IMR-90 (cell line): ENCODE results near the gene LRP1-AS. TPM values are rescaled to one million over a fixed set of nuclear protein-coding genes. Genes with fewer than 3 reads are reported as not detected.
A peak's percentile ranks its signal among the peaks of the same experiment; 100 is the strongest.

Source experiments
- ATAC-seq: fragments of 200-7000 bp; cut with Tn5 transposase; 2 replicates; pipeline ENCODE4 v1.9.1; 2020; ENCODE audit warnings: low read depth, mild to moderate bottlenecking, moderate library complexity
- BruUV-seq: library from RNA; stranded (reverse); fragments of 400-500 nt; replicated peaks from 2 replicates; lab custom pipeline; 2021; lab: Mats Ljungman, UMichigan
- CTCF ChIA-PET: fragments of 300-600 bp; formaldehyde crosslinking; extraction: SDS; loops from one replicate; lab custom pipeline; 2021; ENCODE audit warnings: antibody characterized with exemption; lab: Yijun Ruan, JAX
- POLR2A ChIA-PET: fragments of 300-600 bp; sonication (Branson Sonifier 250); formaldehyde crosslinking; loops from one replicate; lab custom pipeline; 2022; ENCODE audit warnings: antibody characterized with exemption; ENCODE audit not compliant: unreplicated experiment; lab: Charles Lee
- DNase-seq: peaks from one replicate; pipeline ENCODE4 v3.0.0; 2013
- H2AFZ ChIP-seq: replicated peaks from 2 replicates; pipeline ENCODE3; 2013; ENCODE audit warnings: low read length, mild to moderate bottlenecking; ENCODE audit not compliant: poor library complexity
- H2AK5ac ChIP-seq: 2 replicates; pipeline ENCODE4 v1.6.1; 2013; ENCODE audit warnings: low read depth, low read length, inconsistent platforms
- H2AK9ac ChIP-seq: replicated peaks from 2 replicates; pipeline ENCODE3; 2013; ENCODE audit warnings: mild to moderate bottlenecking, low read depth, low read length, moderate library complexity; ENCODE audit not compliant: poor library complexity
- H2BK120ac ChIP-seq: 2 replicates; pipeline ENCODE4 v1.6.1; 2013; ENCODE audit warnings: low read depth, low read length, inconsistent platforms
- H2BK15ac ChIP-seq: 3 replicates; pipeline ENCODE4 v1.6.1; 2013; ENCODE audit warnings: low read depth, low read length, inconsistent platforms
- H2BK20ac ChIP-seq: 2 replicates; pipeline ENCODE4 v1.6.1; 2013; ENCODE audit warnings: low read depth, mild to moderate bottlenecking, inconsistent platforms, low read length, moderate library complexity
- H2BK5ac ChIP-seq: 2 replicates; pipeline ENCODE4 v1.6.1; 2013; ENCODE audit warnings: mild to moderate bottlenecking, low read depth, low read length, inconsistent platforms; ENCODE audit not compliant: poor library complexity, severe bottlenecking
- H3K14ac ChIP-seq: replicated peaks from 2 replicates; pipeline ENCODE4 v1.6.1; 2013; ENCODE audit warnings: low read depth, low read length, inconsistent platforms
- H3K18ac ChIP-seq: 2 replicates; pipeline ENCODE4 v1.6.1; 2013; ENCODE audit warnings: low read depth, low read length, control low read depth
- H3K23ac ChIP-seq: 2 replicates; pipeline ENCODE4 v1.6.1; 2013; ENCODE audit warnings: low read depth, low read length, inconsistent platforms
- H3K27ac ChIP-seq: 2 replicates; pipeline ENCODE4 v1.5.1; 2013; ENCODE audit warnings: mild to moderate bottlenecking, control low read depth, low read length; ENCODE audit not compliant: insufficient read depth
- H3K27me3 ChIP-seq: 2 replicates; pipeline ENCODE4 v1.6.1; 2013; ENCODE audit warnings: low read length; ENCODE audit not compliant: control insufficient read depth, insufficient read depth
- H3K36me3 ChIP-seq: 2 replicates; pipeline ENCODE4 v1.6.1; 2013; ENCODE audit warnings: low read length, mixed read lengths; ENCODE audit not compliant: control insufficient read depth, insufficient read depth
- H3K4ac ChIP-seq: 2 replicates; pipeline ENCODE4 v1.6.1; 2013; ENCODE audit warnings: low read depth, low read length, inconsistent platforms
- H3K4me1 ChIP-seq: 2 replicates; pipeline ENCODE4 v1.6.1; 2013; ENCODE audit warnings: low read length, mixed read lengths; ENCODE audit not compliant: control insufficient read depth, insufficient read depth
- H3K4me2 ChIP-seq: 2 replicates; pipeline ENCODE4 v1.6.1; 2013; ENCODE audit warnings: low read depth, mild to moderate bottlenecking, control low read depth, low read length, moderate library complexity
- H3K4me3 ChIP-seq: 2 replicates; pipeline ENCODE4 v1.5.1; 2013; ENCODE audit warnings: low read depth, mild to moderate bottlenecking, control low read depth, low read length, moderate library complexity; ENCODE audit not compliant: insufficient read depth
- H3K56ac ChIP-seq: 2 replicates; pipeline ENCODE4 v1.6.1; 2013; ENCODE audit warnings: low read length, inconsistent platforms; ENCODE audit not compliant: insufficient read depth; ENCODE audit errors: extremely low read depth
- H3K79me1 ChIP-seq, 2 experiments: 2 replicates each; pipeline ENCODE4 v1.6.1; 2013; ENCODE audit warnings: low read length in 2 of 2, inconsistent platforms in 1 of 2, low read depth in 1 of 2
- H3K9ac ChIP-seq: 2 replicates; pipeline ENCODE4 v1.6.1; 2013; ENCODE audit warnings: low read depth, low read length, control low read depth
- H3K9me1 ChIP-seq: 2 replicates; pipeline ENCODE4 v1.6.1; 2013; ENCODE audit warnings: low read length, inconsistent platforms; ENCODE audit not compliant: insufficient read depth
- H3K9me3 ChIP-seq: 2 replicates; pipeline ENCODE4 v1.6.1; 2013; ENCODE audit warnings: low read length; ENCODE audit not compliant: control insufficient read depth, insufficient read depth
- H4K20me1 ChIP-seq: 2 replicates; pipeline ENCODE4 v1.6.1; 2013; ENCODE audit warnings: low read length, inconsistent platforms; ENCODE audit not compliant: insufficient read depth
- H4K5ac ChIP-seq: 2 replicates; pipeline ENCODE4 v1.6.1; 2013; ENCODE audit warnings: mild to moderate bottlenecking, low read depth, low read length, control low read depth
- H4K8ac ChIP-seq, 2 experiments: 2 replicates each; pipeline ENCODE4 v1.6.1; 2013; ENCODE audit warnings: low read depth in 2 of 2, low read length in 2 of 2, control low read depth in 1 of 2, inconsistent platforms in 1 of 2
- H4K91ac ChIP-seq: 2 replicates; pipeline ENCODE4 v1.6.1; 2013; ENCODE audit warnings: low read depth, low read length, inconsistent platforms; ENCODE audit not compliant: insufficient read depth
- BHLHE40 ChIP-seq: fragments of 150-350 bp; IDR thresholded peaks from 2 replicates; pipeline ENCODE4 v1.6.1; 2016; ENCODE audit warnings: mild to moderate bottlenecking, low read depth, low read length
- CEBPB ChIP-seq: IDR thresholded peaks from 2 replicates; pipeline ENCODE4 v1.6.1; 2012; ENCODE audit warnings: low read depth, low read length, improper control_type of control experiment
- CTCF ChIP-seq: conservative IDR thresholded peaks from 2 replicates; pipeline ENCODE4 v1.5.1; 2012; ENCODE audit warnings: mild to moderate bottlenecking, low read depth, low read length, improper control_type of control experiment
- ELK1 ChIP-seq: fragments of 150-350 bp; IDR thresholded peaks from 2 replicates; pipeline ENCODE4 v1.6.1; 2016; ENCODE audit warnings: low read depth, mild to moderate bottlenecking, low read length, moderate library complexity, borderline replicate concordance
- FOS ChIP-seq: fragments of 150-350 bp; IDR thresholded peaks from 2 replicates; pipeline ENCODE4 v1.6.1; 2016; ENCODE audit warnings: low read depth, low read length
- MAFK ChIP-seq: IDR thresholded peaks from 2 replicates; pipeline ENCODE4 v1.6.1; 2012; ENCODE audit warnings: low read depth, low read length, improper control_type of control experiment
- MAZ ChIP-seq: IDR thresholded peaks from 2 replicates; pipeline ENCODE4 v1.6.1; 2012; ENCODE audit warnings: low read depth, mild to moderate bottlenecking, low read length, improper control_type of control experiment, moderate library complexity, borderline replicate concordance
- NFE2L2 ChIP-seq: fragments of 150-350 bp; IDR thresholded peaks from 2 replicates; pipeline ENCODE4 v1.6.1; 2016; ENCODE audit warnings: low read depth, mild to moderate bottlenecking, low read length
- POLR2A ChIP-seq: IDR thresholded peaks from 2 replicates; pipeline ENCODE4 v1.6.1; 2012; ENCODE audit warnings: mild to moderate bottlenecking, low read depth, low read length
- RAD21 ChIP-seq: IDR thresholded peaks from 2 replicates; pipeline ENCODE4 v1.6.1; 2012; ENCODE audit warnings: low read length, improper control_type of control experiment
- RCOR1 ChIP-seq: IDR thresholded peaks from 2 replicates; pipeline ENCODE4 v1.6.1; 2012; ENCODE audit warnings: mild to moderate bottlenecking, low read length, improper control_type of control experiment; ENCODE audit not compliant: insufficient replicate concordance
- RFX5 ChIP-seq: IDR thresholded peaks from 2 replicates; pipeline ENCODE4 v1.8.0; 2012; ENCODE audit warnings: low read depth, mild to moderate bottlenecking, low read length, moderate library complexity
- SMC3 ChIP-seq: fragments of 150-350 bp; IDR thresholded peaks from 2 replicates; pipeline ENCODE4 v1.6.1; 2016; ENCODE audit warnings: low read depth, mild to moderate bottlenecking, antibody characterized with exemption, low read length, moderate library complexity
- USF2 ChIP-seq: fragments of 150-350 bp; IDR thresholded peaks from 2 replicates; pipeline ENCODE4 v1.6.1; 2017; ENCODE audit warnings: mild to moderate bottlenecking, antibody characterized with exemption, low read length, low read depth
- WGBS, 2 experiments: methylation state at CpG; one replicate each; pipeline versions ENCODE4 v1.1.5 to v1.1.7; 2013; ENCODE audit warnings: missing lambda C conversion rate in 2 of 2; ENCODE audit not compliant: insufficient read length in 1 of 2; ENCODE audit errors: extremely low coverage in 2 of 2; 5-methylcytosine and 5-hydroxymethylcytosine counted together
- dilution Hi-C: fragments of 300-500 bp; cut with HindIII; formaldehyde crosslinking; loops from one replicate; pipeline ENCODE4 v1.14.3; 2018; ENCODE audit warnings: low sequenced_read_pairs; ENCODE audit not compliant: unreplicated experiment
- in situ Hi-C: fragments of 300-500 bp; cut with MboI; formaldehyde crosslinking; loops from 3 replicates; pipeline ENCODE4 v1.14.3; 2019; ENCODE audit warnings: low sequenced_read_pairs, inconsistent platforms, mixed read lengths
- intact Hi-C: fragments of 100-400 bp; cut with micrococcal nuclease; formaldehyde crosslinking; loops from 2 replicates; pipeline ENCODE4 v1.10.0; 2022
- polyA plus RNA-seq, 3 experiments: library from polyadenylated mRNA; depleted of rRNA; stranded (reverse); fragments of >200 nt; gene quantifications; 2 replicates each; pipeline ENCODE4 v1.2.3, GENCODE V29; 2012; ENCODE audit warnings: low replicate concordance in 1 of 3
- total RNA-seq: library from RNA; depleted of rRNA; stranded (reverse); fragments of >200 nt; gene quantifications from 2 replicates; pipeline ENCODE4 v1.2.3, GENCODE V29; 2012

The LRP1-AS gene
- total and polyA plus RNA-seq, 2 of the 4 experiments (the other 2 are of a cell fraction): not detected

DNA sequence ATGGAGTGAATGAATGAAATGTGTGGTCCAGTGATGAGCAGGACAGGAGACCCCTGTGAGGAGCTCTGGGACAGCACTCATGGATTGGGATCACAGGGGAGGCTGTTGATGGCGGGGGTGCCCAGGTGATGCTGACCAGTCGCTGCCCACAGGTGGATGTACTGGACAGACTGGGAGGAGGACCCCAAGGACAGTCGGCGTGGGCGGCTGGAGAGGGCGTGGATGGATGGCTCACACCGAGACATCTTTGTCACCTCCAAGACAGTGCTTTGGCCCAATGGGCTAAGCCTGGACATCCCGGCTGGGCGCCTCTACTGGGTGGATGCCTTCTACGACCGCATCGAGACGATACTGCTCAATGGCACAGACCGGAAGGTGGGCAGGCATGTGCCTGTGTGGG is 13.3 kb upstream of the LRP1-AS start:
- no peak overlapping the region for H2BK120ac ChIP-seq
- intact Hi-C loops: no loop called here
- H3K56ac ChIP-seq: no peak overlapping the region
- H2AK5ac ChIP-seq: peak overlapping the region; percentile 14; the same call in 1 of the 2 replicates
- no peak overlapping the region for H3K4me3 ChIP-seq
- H2AFZ ChIP-seq: no peak overlapping the region
- H4K5ac ChIP-seq: no peak overlapping the region
- no peak overlapping the region for H4K8ac ChIP-seq
- BruUV-seq: no TSS peak
- dilution Hi-C loops: no loop called here
- peaks cover 88% of the 10 kb centered on the region for H3K36me3 ChIP-seq
- no peaks in the 10 kb centered on the region; the same call in 1 of the 2 replicates for H3K4me1 ChIP-seq
- TF ChIP-seq CTCF: no peak
- no peak for TF ChIP-seq RFX5
- no peak for TF ChIP-seq SMC3
- TF ChIP-seq POLR2A: no peak
- TF ChIP-seq FOS: no peak
- no peak for TF ChIP-seq NFE2L2
- no peak for TF ChIP-seq BHLHE40
- TF ChIP-seq USF2: no peak
- no peak for TF ChIP-seq ELK1
- TF ChIP-seq MAZ: no peak
- TF ChIP-seq MAFK: no peak
- TF ChIP-seq RAD21: no peak
- TF ChIP-seq RCOR1: no peak
- TF ChIP-seq CEBPB: no peak
- in situ Hi-C loops: no loop called here
- ChIA-PET CTCF (no interaction called here), POLR2A (no interaction called here)
- 97% methylated on average over 11 of the region's 14 CpGs; no CpG with 5 or more reads in 1 of the 2 experiments for WGBS, 2 experiments
- peaks cover 37% of the 10 kb centered on the region for H4K20me1 ChIP-seq
- H3K9me1 ChIP-seq: peaks cover 18% of the 10 kb centered on the region
- no peak overlapping the region for H2BK15ac ChIP-seq
- H3K27me3 ChIP-seq: no peaks in the 10 kb centered on the region
- ATAC-seq (no peak), DNase-seq (no peak)
- H2BK5ac ChIP-seq: no peak overlapping the region
- no peak overlapping the region for H4K91ac ChIP-seq
- no peak overlapping the region for H3K9ac ChIP-seq
- H3K23ac ChIP-seq: no peak overlapping the region
- no peaks in the 10 kb centered on the region for H3K9me3 ChIP-seq
- no peak overlapping the region for H3K27ac ChIP-seq
- no peak overlapping the region for H3K4ac ChIP-seq
- H3K79me1 ChIP-seq: peaks cover 29 to 81% of the 10 kb centered on the region in 2 experiments
- no peak overlapping the region for H3K4me2 ChIP-seq
- H3K14ac ChIP-seq: no peak overlapping the region
- no peak overlapping the region for H2AK9ac ChIP-seq
- H2BK20ac ChIP-seq: no peak overlapping the region
- no peak overlapping the region for H3K18ac ChIP-seq
